Large intestine (tissue), 3 donors: ENCODE results near the gene USP47. TPM values are rescaled to one million over a fixed set of nuclear protein-coding genes. Genes with fewer than 3 reads are reported as not detected.

ENCODE experiments used
- DNase-seq, 2 donors: peaks; one replicate each; pipeline versions ENCODE4 v3.0.0 to v3.0.0-alpha.2; 2013
- H3K27ac ChIP-seq: one replicate; pipeline ENCODE4 v1.5.1; 2013; ENCODE audit warnings: low read length
- H3K27me3 ChIP-seq: 2 replicates; pipeline ENCODE4 v1.6.1; 2013; ENCODE audit warnings: low read length; ENCODE audit not compliant: control insufficient read depth, insufficient read depth
- H3K36me3 ChIP-seq: 2 replicates; pipeline ENCODE4 v1.6.1; 2013; ENCODE audit warnings: low read length; ENCODE audit not compliant: control insufficient read depth, insufficient read depth
- H3K4me1 ChIP-seq: one replicate; pipeline ENCODE4 v1.6.1; 2013; ENCODE audit warnings: low read length; ENCODE audit not compliant: control insufficient read depth, insufficient read depth
- H3K4me3 ChIP-seq: one replicate; pipeline ENCODE4 v1.5.1; 2013; ENCODE audit warnings: low read length
- H3K9me3 ChIP-seq: one replicate; pipeline ENCODE4 v1.6.1; 2013; ENCODE audit warnings: mild to moderate bottlenecking, low read depth, low read length, moderate library complexity; ENCODE audit not compliant: control insufficient read depth
- WGBS: methylation state at CpG from one replicate; pipeline ENCODE4 v1.1.5; 2013; ENCODE audit warnings: low lambda C conversion rate; ENCODE audit not compliant: insufficient coverage; 5-methylcytosine and 5-hydroxymethylcytosine counted together
- polyA plus RNA-seq: library from polyadenylated mRNA; unstranded; fragments of 120-200 nt; gene quantifications from one replicate; pipeline ENCODE4 v1.2.1, GENCODE V29; 2013

The USP47 gene
- polyA plus RNA-seq, 1 donor = 64.1 TPM

DNA sequence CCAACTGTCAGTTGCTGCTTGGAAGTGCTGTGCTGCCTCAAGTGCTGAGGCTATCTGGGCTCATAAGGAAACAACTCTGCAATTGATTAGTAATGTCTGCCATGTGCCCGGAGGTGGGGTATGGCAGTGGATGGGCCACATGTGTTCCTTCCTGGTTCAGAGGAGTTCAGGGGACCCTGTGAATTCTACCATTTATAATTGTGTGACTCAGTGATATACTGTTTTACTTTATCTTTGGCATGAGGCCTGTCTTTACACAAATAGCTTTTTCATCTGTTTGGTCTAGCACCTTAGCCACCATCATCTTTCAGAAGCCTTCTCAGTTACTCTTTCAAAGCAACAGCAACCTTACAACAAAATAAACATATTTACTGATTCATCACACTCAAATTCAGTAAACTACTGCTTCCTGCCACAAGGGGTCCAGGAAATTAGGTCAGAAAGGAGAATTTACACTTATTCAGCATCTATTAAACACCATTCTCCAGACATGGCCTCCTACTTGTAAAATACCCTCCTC, 145.8 kb downstream of the USP47 start:
- no peaks in the 10 kb centered on the region for H3K9me3 ChIP-seq
- WGBS = no CpG with 5 or more reads among the region's 1 CpG
- H3K4me3 ChIP-seq = no peak overlapping the region
- H3K36me3 ChIP-seq = no peaks in the 10 kb centered on the region
- H3K4me1 ChIP-seq = no peaks in the 10 kb centered on the region
- no peak overlapping the region for H3K27ac ChIP-seq
- no peaks in the 10 kb centered on the region for H3K27me3 ChIP-seq
- no peak for DNase-seq

GRCh38 chr11:11988099-11988651, 146.4 kb downstream of the USP47 start:
- WGBS = no CpG with 5 or more reads among the region's 7 CpGs
- Histone ChIP-seq H3K36me3 (no peaks in the 10 kb centered on the region), H3K9me3 (no peaks in the 10 kb centered on the region), H3K4me1 (no peaks in the 10 kb centered on the region), H3K27ac (no peak overlapping the region), H3K4me3 (no peak overlapping the region), H3K27me3 (no peaks in the 10 kb centered on the region)
- no peak for DNase-seq

GRCh38 chr11:11988681-11989261, 147.0 kb downstream of the USP47 start:
- Histone ChIP-seq H3K36me3 (no peaks in the 10 kb centered on the region), H3K4me3 (no peak overlapping the region), H3K27ac (no peak overlapping the region), H3K9me3 (no peaks in the 10 kb centered on the region), H3K4me1 (no peaks in the 10 kb centered on the region), H3K27me3 (no peaks in the 10 kb centered on the region)
- 100% methylated on average over 1 of the region's 5 CpGs for WGBS
- DNase-seq = no peak

DNA sequence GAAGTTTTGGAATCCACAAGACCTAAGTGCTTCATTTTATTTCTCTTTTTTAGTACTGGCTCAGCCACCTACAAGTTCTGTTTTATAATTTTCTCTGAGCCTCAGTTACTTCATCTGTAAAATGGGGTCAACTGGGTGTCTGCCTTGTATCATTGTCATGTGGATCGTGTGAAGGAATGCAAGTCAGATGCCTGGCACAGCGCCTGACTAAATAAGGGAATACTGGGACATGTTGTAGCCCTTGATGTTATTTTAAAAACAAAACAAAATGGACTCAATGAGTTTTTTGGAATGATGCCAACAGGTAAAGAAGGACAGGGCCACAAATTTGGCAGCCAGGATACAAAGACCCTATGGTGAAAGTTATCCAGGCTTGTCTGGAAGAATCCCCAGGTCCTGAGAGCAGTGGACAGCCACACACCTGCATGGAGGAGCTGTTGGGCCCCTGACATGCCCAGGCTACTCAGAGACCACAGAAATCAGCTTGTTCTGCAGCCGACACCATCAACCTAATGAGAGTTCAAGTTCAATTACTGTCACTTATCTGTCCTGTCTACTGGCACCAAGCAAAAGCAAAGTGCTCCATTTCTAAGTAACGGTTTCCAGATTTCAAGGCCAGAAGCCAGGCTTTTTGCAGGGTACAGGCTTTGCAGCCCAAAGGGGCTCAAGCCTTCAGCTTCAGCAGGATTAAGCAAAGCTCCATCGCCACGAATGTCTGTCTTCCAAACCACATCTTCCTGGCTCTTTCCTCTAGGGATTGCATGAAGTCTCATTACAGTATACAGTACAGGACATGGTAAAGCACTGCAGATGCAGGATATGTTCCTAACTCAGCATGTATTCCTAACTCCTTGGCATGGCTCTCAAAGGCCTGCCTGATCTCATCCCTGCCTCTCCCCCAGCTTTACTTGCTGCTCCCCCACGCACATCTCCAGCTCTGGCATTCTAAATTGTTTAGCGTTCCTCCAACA, 148.3 kb downstream of the USP47 start:
- no peak for DNase-seq
- Histone ChIP-seq H3K27me3 (no peaks in the 10 kb centered on the region), H3K36me3 (no peaks in the 10 kb centered on the region), H3K4me3 (no peak overlapping the region), H3K27ac (no peak overlapping the region), H3K4me1 (no peaks in the 10 kb centered on the region), H3K9me3 (no peaks in the 10 kb centered on the region)
- 100% methylated on average over 2 of the region's 8 CpGs for WGBS

GRCh38 chr11:11992257-11993212, 150.8 kb downstream of the USP47 start:
- H3K27ac ChIP-seq = no peak overlapping the region
- WGBS = 34% methylated on average over 4 of the region's 6 CpGs
- H3K4me3 ChIP-seq = no peak overlapping the region
- no peaks in the 10 kb centered on the region for H3K4me1 ChIP-seq
- no peaks in the 10 kb centered on the region for H3K36me3 ChIP-seq
- H3K27me3 ChIP-seq = peaks cover under 1% of the 10 kb centered on the region
- H3K9me3 ChIP-seq = no peaks in the 10 kb centered on the region
- DNase-seq = no peak

DNA sequence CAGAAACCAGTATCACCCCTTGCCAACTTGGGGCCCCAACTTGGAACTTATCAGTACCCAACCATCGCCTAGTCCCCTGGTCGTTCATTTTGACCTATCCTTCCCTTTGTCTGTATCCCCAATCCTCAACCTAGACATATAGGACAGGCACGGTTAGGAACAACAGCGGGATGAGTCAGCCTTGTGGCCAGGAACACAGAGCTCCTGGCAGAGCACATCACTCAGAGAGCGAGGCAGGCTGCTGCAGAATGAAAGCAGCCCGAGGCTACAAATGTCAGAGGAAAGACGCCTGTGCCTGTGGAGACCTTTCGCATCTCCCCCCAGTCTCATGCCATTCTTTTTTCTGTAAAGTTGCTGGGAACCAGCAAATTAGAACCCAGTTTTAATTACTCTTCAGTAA, 152.1 kb downstream of the USP47 start:
- 100% methylated on average over 2 of the region's 8 CpGs for WGBS

GRCh38 chr11:11995601-11996000, 153.8 kb downstream of the USP47 start:
- Histone ChIP-seq H3K9me3 (no peaks in the 10 kb centered on the region), H3K4me3 (no peak overlapping the region), H3K4me1 (no peaks in the 10 kb centered on the region), H3K36me3 (peaks cover 3% of the 10 kb centered on the region), H3K27me3 (peaks cover 4% of the 10 kb centered on the region), H3K27ac (no peak overlapping the region)
- DNase-seq = peak in 1 of 2 donors; percentile 10
- WGBS = no CpG with 5 or more reads among the region's 6 CpGs

More for the DNA sequence above, 152.1 kb downstream of the USP47 start:
- H3K9me3 ChIP-seq = no peaks in the 10 kb centered on the region
- peaks cover 3% of the 10 kb centered on the region for H3K36me3 ChIP-seq
- H3K27me3 ChIP-seq = peaks cover 4% of the 10 kb centered on the region
- no peak for DNase-seq
- H3K4me3 ChIP-seq = no peak overlapping the region
- H3K27ac ChIP-seq = no peak overlapping the region
- no peaks in the 10 kb centered on the region for H3K4me1 ChIP-seq

- DNase-seq = no peak
- peaks cover 4% of the 10 kb centered on the region for H3K27me3 ChIP-seq
- no peak overlapping the region for H3K27ac ChIP-seq
- H3K9me3 ChIP-seq = no peaks in the 10 kb centered on the region
- no peaks in the 10 kb centered on the region for H3K4me1 ChIP-seq
- peaks cover 3% of the 10 kb centered on the region for H3K36me3 ChIP-seq
- WGBS = no CpG with 5 or more reads among the region's 11 CpGs
- H3K4me3 ChIP-seq = no peak overlapping the region
Measured at GRCh38 chr11:11996321-11997048, 154.7 kb downstream of the USP47 start.

- DNase-seq = no peak
- peaks cover 3% of the 10 kb centered on the region for H3K36me3 ChIP-seq
- H3K4me1 ChIP-seq = no peaks in the 10 kb centered on the region
- no peak overlapping the region for H3K4me3 ChIP-seq
- no CpG with 5 or more reads among the region's 3 CpGs for WGBS
- H3K27me3 ChIP-seq = peaks cover 4% of the 10 kb centered on the region
- H3K9me3 ChIP-seq = no peaks in the 10 kb centered on the region
- no peak overlapping the region for H3K27ac ChIP-seq
Measured at GRCh38 chr11:11997049-11997322, 155.2 kb downstream of the USP47 start.
